Measurements from ENCODE around the gene ATP1A4.

Gene ATP1A4

GRCh38 chr1:160227561-160227960 is 76.2 kb downstream of the ATP1A4 start:
- no peak for DNase-seq (ENCODE audit: low read depth, low spot score)

- DNase-seq (ENCODE audit: low read depth, low spot score): no peak
Observed at GRCh38 chr1:160228431-160228830, 77.0 kb downstream of the ATP1A4 start.

GRCh38 chr1:160232911-160233310 is 81.5 kb downstream of the ATP1A4 start:
- no peak for DNase-seq (ENCODE audit: low read depth, low spot score)

Measured in activated CD4-positive, CD25-positive, alpha-beta regulatory T cell treated with anti-CD3 and anti-CD28 coated beads, Interleukin-2, amount 50 U/mL, for 16 hours (primary cell).